Left ventricle myocardium inferior (tissue), 1 donor: ENCODE measurements around the gene MDM1. TPM values are rescaled to one million over a fixed set of nuclear protein-coding genes. Genes with fewer than 3 reads are reported as not detected.

Source experiments
- DNase-seq: peaks from one replicate; pipeline ENCODE4 v3.0.0-alpha.2; 2020
- H3K27ac ChIP-seq: fragments of 200-600 bp; replicated peaks from 2 replicates; pipeline ENCODE4 v1.8.0; 2021
- H3K27me3 ChIP-seq: fragments of 200-600 bp; 2 replicates; pipeline ENCODE4 v1.8.0; 2021; ENCODE audit warnings: low read depth
- H3K36me3 ChIP-seq: fragments of 200-600 bp; 2 replicates; pipeline ENCODE4 v1.8.0; 2021
- H3K4me1 ChIP-seq: fragments of 200-600 bp; 2 replicates; pipeline ENCODE4 v1.8.0; 2021
- H3K4me3 ChIP-seq: fragments of 200-600 bp; 2 replicates; pipeline ENCODE4 v1.8.0; 2021; ENCODE audit warnings: mild to moderate bottlenecking, moderate library complexity
- H3K9me3 ChIP-seq: fragments of 200-600 bp; replicated peaks from 2 replicates; pipeline ENCODE4 v1.8.0; 2021
- intact Hi-C: fragments of 100-400 bp; cut with micrococcal nuclease; formaldehyde crosslinking; loops from one replicate; pipeline ENCODE4 v1.11.0; 2022
- long read RNA-seq: library from polyadenylated mRNA; unstranded; transcript quantifications from one replicate; pipeline ENCODE4 v2.0.0, GENCODE V29; 2021
- total RNA-seq: library from RNA; stranded (reverse); fragmentation: NEBNext Ultra II Directional; extraction: Animal tissue kit (Norgen Biotek cat#: 25700); gene quantifications from one replicate; pipeline ENCODE4 v1.2.1, GENCODE V29; 2021
- TF ChIP-seq, protein P1 (sequence below): fragments of 200-600 bp; IDR thresholded peaks from 2 replicates; pipeline ENCODE4 v1.8.0; 2021; ENCODE audit warnings: antibody characterized with exemption, mild to moderate bottlenecking, borderline replicate concordance
- donor health status: DM: no; HTN: yes; CAD: no; lungs with severe emphysema.

MDM1 gene, protein sequence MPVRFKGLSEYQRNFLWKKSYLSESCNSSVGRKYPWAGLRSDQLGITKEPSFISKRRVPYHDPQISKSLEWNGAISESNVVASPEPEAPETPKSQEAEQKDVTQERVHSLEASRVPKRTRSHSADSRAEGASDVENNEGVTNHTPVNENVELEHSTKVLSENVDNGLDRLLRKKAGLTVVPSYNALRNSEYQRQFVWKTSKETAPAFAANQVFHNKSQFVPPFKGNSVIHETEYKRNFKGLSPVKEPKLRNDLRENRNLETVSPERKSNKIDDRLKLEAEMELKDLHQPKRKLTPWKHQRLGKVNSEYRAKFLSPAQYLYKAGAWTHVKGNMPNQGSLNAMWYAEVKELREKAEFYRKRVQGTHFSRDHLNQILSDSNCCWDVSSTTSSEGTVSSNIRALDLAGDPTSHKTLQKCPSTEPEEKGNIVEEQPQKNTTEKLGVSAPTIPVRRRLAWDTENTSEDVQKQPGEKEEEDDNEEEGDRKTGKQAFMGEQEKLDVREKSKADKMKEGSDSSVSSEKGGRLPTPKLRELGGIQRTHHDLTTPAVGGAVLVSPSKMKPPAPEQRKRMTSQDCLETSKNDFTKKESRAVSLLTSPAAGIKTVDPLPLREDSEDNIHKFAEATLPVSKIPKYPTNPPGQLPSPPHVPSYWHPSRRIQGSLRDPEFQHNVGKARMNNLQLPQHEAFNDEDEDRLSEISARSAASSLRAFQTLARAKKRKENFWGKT
- 7.8 TPM for total RNA-seq
- long read RNA-seq, partial matches to known transcripts: 1 of 15 reads
- long read RNA-seq, other reads (novel, unspliced or antisense): 10 of 15 reads

DNA sequence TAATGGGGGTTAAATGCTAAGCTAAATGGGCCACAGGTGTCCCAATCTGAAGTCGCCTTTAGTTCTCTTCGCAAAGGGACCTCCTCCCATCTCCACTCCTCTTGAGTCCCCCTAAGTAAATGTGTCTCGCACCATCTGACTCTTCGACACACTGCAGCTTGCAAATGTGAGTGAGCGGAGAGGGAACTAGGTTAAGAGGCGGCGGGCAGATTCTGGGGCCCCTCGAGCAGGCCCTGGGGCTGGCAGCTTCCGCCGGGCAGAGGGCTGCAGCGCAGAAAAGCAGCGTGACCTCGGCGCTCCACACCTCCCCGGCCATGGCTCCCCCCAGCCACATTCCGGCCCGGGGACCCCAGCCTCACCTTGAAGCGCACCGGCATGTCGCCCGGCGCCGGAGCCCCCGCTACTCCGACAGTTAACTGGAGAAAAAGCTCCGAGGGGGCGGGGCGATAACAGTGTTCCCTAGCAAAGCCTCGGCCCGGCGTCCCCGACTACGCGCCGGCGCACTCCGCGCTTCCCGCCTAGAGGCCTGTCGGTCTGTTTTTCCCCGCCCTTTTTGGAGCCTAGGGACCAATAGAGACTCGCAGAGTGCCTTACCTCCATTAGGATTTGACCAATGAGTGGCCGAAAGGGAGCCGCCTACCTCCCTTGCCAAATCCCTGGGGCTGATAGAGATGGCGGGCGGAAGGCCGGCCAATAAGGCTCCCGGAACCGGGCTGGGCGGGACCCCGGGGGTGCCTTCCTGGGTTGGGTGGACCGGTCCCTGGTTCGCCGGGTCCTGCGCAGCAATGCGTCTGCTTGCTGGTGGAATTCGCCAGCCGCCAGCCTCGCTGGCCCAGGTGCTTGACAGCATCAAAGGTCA is at the start of gene MDM1:
Gene MDM1 (minus strand): TSS at position 494 of the 859 bp plus-strand sequence. CDS start 117 bp downstream, at position 377.
- H3K9me3 ChIP-seq: no peaks in the 10 kb centered on the region
- peaks cover 3% of the 10 kb centered on the region for H3K36me3 ChIP-seq
- peak within 1 kb of the TSS; percentile 93 for H3K4me3 ChIP-seq
- intact Hi-C loops: no loop called here
- peaks cover 18% of the 10 kb centered on the region for H3K4me1 ChIP-seq
- H3K27ac ChIP-seq: peak within 1 kb of the TSS; percentile 59
- no peaks in the 10 kb centered on the region for H3K27me3 ChIP-seq
- DNase-seq: peak; percentile 97
- TF ChIP-seq, protein P1, sequence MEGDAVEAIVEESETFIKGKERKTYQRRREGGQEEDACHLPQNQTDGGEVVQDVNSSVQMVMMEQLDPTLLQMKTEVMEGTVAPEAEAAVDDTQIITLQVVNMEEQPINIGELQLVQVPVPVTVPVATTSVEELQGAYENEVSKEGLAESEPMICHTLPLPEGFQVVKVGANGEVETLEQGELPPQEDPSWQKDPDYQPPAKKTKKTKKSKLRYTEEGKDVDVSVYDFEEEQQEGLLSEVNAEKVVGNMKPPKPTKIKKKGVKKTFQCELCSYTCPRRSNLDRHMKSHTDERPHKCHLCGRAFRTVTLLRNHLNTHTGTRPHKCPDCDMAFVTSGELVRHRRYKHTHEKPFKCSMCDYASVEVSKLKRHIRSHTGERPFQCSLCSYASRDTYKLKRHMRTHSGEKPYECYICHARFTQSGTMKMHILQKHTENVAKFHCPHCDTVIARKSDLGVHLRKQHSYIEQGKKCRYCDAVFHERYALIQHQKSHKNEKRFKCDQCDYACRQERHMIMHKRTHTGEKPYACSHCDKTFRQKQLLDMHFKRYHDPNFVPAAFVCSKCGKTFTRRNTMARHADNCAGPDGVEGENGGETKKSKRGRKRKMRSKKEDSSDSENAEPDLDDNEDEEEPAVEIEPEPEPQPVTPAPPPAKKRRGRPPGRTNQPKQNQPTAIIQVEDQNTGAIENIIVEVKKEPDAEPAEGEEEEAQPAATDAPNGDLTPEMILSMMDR: no peak

DNA sequence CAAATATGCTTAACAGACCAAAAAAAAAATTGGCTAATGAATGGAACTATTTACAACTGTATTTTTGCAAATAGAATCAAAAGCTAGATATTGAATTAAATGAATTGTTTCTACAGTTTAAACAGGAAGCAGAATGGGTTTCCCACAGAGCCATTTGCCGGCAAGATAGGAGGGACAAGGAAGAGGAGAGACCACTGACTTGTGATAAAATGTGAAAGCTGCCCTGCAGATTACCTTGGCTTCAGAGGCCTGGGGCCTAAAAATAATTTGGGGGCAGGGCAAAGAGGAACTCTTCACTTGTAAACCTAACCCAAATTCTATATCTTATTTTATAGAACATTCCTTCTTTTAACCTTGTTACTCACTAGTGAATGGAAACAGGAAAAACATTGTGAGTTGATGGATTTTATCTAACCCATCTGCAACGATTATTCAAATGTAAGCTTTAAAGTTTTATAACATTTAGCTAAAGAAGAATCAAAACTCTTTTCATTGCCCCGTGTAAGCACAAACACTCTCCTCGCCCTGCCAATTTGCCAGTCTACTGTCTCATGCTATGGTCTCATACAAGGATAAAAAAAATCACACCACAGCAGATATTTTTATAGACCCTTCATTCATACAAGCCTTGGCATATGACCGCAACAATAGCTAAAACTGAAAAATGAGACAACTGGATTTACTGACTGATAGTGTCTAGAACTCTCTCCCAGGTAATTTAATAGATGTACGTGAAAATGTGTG is 49.5 kb upstream of the MDM1 start:
- Histone ChIP-seq H3K27me3 (no peaks in the 10 kb centered on the region), H3K36me3 (no peaks in the 10 kb centered on the region), H3K9me3 (no peaks in the 10 kb centered on the region), H3K4me1 (peaks cover 25% of the 10 kb centered on the region), H3K27ac (no peak overlapping the region), H3K4me3 (no peak overlapping the region)
- DNase-seq: no peak
- intact Hi-C loops: no loop called here
- TF ChIP-seq, protein P1: no peak

DNA sequence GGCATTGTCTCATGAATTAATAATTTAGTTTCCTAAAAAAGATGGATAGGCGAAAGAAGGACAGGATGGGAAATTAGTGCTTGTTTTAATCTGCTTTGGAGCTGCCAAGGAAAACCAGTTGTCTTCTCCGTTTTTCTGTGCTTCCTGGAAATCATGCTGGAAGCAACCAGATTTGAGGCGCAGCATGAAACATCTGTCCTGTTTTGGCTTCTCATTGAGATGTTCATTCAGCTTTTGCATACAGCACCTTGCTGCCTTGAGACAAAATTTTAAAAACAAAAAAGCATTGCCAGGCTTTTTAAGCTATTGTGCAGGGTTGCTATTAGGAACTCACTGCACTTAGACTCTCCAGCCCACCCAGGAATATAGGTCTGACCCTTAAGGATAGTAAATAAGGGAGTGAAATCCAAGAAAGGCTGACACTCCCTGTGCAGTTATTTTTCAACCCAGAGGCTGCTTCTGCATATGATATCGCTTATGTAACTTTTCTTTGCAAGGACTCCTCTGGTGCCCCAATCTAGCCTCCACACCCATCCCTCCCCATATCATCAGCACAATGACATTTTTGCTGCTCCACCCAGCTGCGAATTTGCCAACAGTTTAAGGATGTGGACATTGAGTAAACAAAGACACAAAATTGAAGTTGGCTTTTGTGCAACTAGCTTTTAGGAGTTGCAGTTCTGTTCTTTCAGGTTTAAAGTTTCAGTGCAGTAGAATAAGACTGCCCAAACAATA is 46.9 kb upstream of the MDM1 start:
- no peak overlapping the region for H3K4me3 ChIP-seq
- TF ChIP-seq, protein P1: no peak
- no peaks in the 10 kb centered on the region for H3K9me3 ChIP-seq
- H3K36me3 ChIP-seq: no peaks in the 10 kb centered on the region
- H3K27me3 ChIP-seq: no peaks in the 10 kb centered on the region
- H3K27ac ChIP-seq: peak overlapping the region; percentile 71
- peak; percentile 20 for DNase-seq
- peaks cover 25% of the 10 kb centered on the region for H3K4me1 ChIP-seq
- intact Hi-C loops: no loop called here

DNA sequence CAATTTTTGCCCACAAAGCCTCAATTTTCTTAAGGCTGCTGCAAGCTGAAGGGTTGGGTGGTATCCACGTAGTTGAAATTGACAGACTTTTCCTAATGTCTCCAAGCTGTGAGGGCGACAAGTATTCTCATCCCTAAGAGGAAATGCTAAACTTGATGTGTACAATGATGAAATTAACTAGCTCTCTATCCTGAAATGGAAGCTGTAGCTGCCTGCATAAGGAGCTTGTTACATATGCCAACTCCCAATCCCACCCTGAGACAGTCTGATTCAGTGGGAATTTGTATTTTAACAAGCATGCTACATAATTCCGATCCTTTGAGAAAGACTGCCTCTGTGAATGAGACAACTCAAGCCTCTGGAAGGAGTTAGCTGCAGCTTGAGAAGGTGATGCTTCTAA is 45.7 kb upstream of the MDM1 start:
- DNase-seq: no peak
- Histone ChIP-seq H3K27me3 (no peaks in the 10 kb centered on the region), H3K9me3 (no peaks in the 10 kb centered on the region), H3K4me1 (peaks cover 25% of the 10 kb centered on the region), H3K36me3 (no peaks in the 10 kb centered on the region), H3K4me3 (no peak overlapping the region), H3K27ac (peak overlapping the region; percentile 71)
- TF ChIP-seq, protein P1: no peak
- intact Hi-C loops: no loop called here
